GM21619 (cell line): ENCODE results near the gene SLC39A9.

Experiments used
- ATAC-seq: cut with Tn5 transposase; IDR thresholded peaks from one replicate; pipeline ENCODE4 v1.9.1; 2021; ENCODE audit not compliant: unreplicated experiment

SLC39A9 gene, protein sequence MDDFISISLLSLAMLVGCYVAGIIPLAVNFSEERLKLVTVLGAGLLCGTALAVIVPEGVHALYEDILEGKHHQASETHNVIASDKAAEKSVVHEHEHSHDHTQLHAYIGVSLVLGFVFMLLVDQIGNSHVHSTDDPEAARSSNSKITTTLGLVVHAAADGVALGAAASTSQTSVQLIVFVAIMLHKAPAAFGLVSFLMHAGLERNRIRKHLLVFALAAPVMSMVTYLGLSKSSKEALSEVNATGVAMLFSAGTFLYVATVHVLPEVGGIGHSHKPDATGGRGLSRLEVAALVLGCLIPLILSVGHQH

DNA sequence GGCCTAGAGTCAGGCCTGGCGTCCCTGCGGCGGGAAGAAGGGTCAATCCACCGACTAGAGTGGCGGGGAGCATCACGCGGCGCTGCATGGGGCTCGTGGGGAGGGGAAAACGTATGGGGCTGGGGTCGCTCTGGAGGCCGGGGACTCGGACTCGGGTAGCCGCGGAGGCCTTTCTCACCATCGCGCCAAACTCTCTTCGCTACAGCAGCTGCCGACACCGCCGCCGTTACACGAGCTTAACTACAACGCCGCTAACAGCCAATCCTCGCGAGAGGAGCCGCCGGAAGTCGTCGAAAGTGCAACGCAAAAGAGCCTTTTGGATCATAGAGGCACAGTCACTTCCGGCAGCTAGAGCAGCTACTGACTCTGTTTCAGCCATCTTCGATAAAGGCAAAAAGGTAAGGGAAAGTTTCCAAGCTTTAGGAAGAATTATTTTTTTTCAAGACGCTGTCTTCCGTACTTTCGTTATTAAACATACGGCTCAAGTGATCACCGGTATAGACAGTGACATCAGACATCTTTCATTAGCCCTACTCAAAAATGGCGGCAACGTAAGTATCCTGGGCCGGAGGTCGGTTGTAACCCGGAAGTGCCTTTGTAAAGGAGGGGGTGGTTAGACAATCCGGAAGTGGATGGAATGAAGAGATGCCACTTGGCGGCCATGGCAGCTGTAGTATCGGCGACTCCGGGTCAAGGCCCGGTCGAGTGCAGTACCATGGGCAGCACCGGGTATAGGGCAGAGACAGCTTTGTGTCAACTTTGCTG lies at the start of gene SLC39A9, which contains the start of gene ERH:
Gene SLC39A9, plus strand, starts transcription at position 640 of the 765 bp plus-strand sequence. CDS start 678 bp downstream, outside the sequence.
Gene ERH, minus strand, starts transcription at position 247 of the 765 bp plus-strand sequence. Its CDS starts 66 bp downstream, at position 181.
- ATAC-seq: peak; percentile 85

GRCh38 chr14:69349091-69349777 lies 49.3 kb upstream of the SLC39A9 start:
- ATAC-seq: no peak

- no peak for ATAC-seq
Observed at GRCh38 chr14:69350892-69351291, 47.6 kb upstream of the SLC39A9 start.

GRCh38 chr14:69351385-69351784 lies 47.1 kb upstream of the SLC39A9 start:
- no peak for ATAC-seq

- no peak for ATAC-seq
Observed at GRCh38 chr14:69351911-69352310, 46.6 kb upstream of the SLC39A9 start.

GRCh38 chr14:69353168-69353567 lies 45.3 kb upstream of the SLC39A9 start:
- ATAC-seq: no peak

- ATAC-seq: peak; percentile 82
Observed at GRCh38 chr14:69354383-69355153, 43.9 kb upstream of the SLC39A9 start.

- ATAC-seq: no peak
Observed at GRCh38 chr14:69355154-69355597, 43.3 kb upstream of the SLC39A9 start.

GRCh38 chr14:69355607-69356281 lies 42.7 kb upstream of the SLC39A9 start:
- no peak for ATAC-seq

GRCh38 chr14:69356903-69357543 lies 41.5 kb upstream of the SLC39A9 start:
- no peak for ATAC-seq

DNA sequence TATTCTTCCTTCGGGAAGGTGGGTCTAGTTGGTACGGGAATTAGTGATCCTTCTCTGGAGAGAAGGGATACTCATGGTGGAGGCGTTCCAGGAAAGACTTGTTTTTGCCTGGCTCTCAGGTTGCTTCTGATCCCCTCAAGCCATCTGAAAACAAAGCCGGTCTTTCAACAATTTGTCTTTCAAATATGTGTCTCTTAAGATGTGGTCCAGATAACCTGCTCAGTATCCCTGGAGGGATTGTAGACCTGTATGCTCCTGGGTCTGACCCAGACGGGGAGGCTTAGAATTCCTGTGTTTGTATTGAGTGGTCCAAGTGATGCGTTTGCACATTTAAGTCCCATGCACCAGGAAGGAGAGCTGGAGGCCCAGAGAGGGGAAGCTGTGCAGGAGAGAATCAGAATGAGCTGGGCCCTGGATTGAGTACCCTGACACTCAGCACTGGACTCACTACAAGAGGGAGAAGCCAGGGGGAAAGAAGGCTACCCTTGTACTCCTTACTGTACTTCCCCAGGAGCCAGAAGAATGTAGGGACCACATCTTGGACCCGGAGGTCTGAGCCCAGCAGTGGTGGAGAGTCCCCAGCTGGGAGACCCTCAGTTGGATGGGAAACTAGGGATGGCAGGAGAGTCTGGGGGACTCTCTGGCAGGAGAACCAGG lies 40.8 kb upstream of the SLC39A9 start:
- ATAC-seq: no peak

DNA sequence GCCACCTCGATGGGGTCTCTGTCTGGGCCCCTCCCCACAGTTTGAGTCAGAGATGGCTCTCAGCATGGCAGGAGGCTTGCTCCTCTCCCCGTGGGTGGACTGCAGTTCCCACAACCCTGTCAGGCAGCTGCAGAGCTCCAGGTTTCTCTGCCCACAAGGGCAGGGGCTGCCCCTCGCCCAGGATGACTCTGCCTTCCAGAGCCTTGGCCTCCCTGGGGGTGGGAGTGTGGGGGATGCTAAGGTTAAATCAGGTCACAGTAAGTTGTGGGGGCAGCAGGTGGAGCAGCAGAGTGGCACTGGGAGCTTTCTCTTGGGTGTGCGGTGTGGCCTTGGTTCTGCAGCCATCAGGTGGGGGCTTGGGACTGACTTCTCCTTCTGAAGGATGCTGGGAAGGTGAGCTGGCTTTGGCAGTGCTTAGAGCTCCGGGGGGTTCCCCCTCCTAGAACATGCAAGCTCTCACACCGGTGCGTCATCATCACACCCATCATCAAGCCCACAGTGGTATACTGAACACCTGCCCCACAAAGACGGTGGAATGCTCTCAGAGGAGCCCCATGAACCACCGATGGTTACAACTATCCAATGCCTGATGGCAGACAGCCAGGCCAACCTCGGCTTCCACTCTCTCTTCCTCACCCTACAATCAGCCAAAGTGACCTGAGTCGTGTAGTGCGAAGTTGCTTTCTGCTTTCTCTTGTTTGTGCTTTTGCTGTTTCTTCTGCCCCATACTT lies 40.1 kb upstream of the SLC39A9 start:
- no peak for ATAC-seq

DNA sequence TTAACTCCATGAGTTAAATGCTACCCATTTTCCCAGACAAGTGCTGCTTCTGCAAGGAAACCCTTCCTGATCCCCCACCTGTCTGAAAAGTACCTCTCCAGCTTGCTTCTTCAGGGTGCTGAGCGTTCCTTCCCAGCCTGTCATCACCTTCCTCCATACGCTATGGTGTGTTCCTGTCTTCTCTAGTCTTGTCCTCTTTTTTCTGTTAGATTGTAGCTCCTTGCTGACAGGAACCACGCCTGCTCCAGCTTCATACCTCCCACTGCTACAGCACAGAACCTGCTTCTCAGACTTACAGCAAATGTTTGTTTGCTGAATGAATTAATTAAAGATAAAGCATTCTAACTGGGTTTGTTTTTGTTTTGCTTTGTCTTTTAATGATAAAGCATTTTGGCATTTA lies 39.5 kb upstream of the SLC39A9 start:
- ATAC-seq: no peak

GRCh38 chr14:69360438-69361108 lies 37.9 kb upstream of the SLC39A9 start:
- ATAC-seq: no peak

DNA sequence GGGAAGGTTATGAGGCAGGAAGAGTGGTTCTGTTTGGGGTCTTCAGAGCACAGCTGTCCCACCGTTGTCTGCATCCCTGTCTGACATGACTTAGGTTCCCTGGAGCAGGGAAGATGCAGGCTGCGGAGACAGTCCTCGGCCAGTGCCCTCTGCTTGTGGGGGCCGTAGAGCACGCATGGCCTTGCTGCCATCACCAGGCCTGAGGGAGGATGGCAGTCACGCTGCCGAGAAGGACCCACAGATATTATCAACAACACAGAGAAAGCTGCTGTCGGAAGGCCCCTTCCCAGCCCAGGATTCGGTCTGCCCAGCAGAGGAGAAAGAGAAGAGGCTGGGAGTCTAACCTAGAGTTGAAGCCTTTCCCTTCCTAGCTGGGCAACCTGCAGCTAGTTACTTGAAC lies 35.4 kb upstream of the SLC39A9 start:
- ATAC-seq: no peak

- no peak for ATAC-seq
Observed at GRCh38 chr14:69363964-69364363, 34.5 kb upstream of the SLC39A9 start.

DNA sequence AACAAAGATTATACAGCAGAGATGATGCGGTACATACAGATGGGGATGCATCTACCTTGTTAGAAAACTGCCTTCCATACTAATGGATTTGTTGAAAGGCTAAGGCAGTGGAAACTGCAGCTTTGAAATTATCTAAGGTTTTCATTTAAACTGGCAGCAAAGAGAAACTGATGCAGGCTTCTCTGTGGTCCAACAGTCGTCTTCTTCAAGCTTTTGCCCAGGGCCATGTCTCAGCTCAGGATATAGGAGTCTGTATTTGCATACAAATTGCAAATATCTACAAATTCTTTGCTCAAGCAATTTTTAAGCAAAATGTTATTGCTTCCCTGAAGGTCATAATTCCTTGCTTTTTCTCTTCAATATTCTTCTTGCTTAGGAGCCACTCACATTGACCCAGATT lies 34.1 kb upstream of the SLC39A9 start:
- no peak for ATAC-seq

- ATAC-seq: no peak
Observed at GRCh38 chr14:69366069-69366468, 32.4 kb upstream of the SLC39A9 start.
